ENCODE results near the gene ST3GAL6.
"Not testable (repeated sequence)": the region's sequence is repeated elsewhere in the genome, so short reads cannot be mapped to it uniquely, and the experiment has no call there.

Gene ST3GAL6

GRCh38 chr3:98807011-98807410, 43.9 kb downstream of the ST3GAL6 start:
- DNase-seq = no peak

DNA sequence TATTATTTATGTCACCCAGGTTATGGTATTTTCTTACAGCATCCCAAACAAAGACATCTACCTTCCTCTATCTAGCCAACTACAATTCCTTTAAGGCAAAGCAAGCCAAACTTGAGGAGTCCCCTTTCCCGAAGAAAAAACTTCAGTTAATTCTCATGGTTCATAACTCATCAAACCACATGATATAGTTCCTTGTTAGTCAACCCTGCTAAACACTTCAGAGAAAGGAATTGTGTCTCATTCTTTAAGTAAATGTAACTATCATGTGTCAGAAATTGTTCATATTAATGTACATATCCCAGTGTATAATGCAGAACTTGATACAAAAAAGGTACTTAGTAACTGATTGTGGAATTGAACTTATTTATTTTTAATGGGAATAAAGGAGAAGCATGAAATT, 44.4 kb downstream of the ST3GAL6 start:
- no peak for DNase-seq

GRCh38 chr3:98808071-98808470, 44.9 kb downstream of the ST3GAL6 start:
- no peak for DNase-seq

- DNase-seq = no peak
Measured at GRCh38 chr3:98809557-98809956, 46.4 kb downstream of the ST3GAL6 start.

DNA sequence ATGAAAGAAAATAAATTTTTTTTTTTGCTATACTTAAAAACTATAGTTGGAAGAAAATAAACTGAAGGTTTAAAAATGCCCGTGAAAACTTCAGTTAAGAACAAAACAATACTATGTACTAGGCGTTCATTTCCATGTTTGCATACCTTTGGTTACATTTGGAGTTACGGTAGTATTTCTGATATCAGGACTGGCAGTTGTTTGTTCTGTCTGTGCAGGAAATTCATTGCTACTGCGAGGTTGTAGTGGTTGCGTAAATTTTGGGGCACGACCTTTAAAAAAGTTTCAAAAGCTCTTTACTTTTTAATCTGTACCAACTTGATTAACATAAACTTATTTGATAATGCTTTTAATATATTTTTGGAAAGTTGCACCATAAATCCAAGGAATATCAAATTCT, 47.9 kb downstream of the ST3GAL6 start:
- no peak for DNase-seq

- peak; percentile 52 for DNase-seq
Measured at GRCh38 chr3:98812851-98813374, 49.8 kb downstream of the ST3GAL6 start.

- DNase-seq = no peak
Measured at GRCh38 chr3:98814817-98815420, 51.8 kb downstream of the ST3GAL6 start.

GRCh38 chr3:98817547-98818041, 54.5 kb downstream of the ST3GAL6 start:
- DNase-seq = peak; percentile 65

DNA sequence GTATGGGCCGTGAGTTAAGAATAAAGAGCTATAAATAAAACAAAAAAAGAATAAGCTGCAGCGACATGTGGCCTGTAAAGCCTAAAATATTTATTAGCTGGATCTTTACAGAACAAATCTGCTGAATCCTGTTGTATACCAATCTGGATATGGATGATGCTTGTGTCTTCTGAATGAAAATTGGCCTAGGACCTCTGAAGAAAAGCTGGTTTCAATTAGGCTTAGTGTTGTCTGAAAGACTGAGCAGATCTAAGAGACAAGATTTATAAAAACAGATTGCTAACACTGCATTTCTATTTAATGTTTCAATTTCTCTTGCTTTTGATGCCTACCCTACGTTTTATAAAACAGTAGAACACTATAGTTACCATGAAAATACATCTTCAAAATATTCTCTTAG, 57.9 kb downstream of the ST3GAL6 start:
- DNase-seq = no peak

- DNase-seq = no peak
Measured at GRCh38 chr3:98823791-98824190, 60.7 kb downstream of the ST3GAL6 start.

DNA sequence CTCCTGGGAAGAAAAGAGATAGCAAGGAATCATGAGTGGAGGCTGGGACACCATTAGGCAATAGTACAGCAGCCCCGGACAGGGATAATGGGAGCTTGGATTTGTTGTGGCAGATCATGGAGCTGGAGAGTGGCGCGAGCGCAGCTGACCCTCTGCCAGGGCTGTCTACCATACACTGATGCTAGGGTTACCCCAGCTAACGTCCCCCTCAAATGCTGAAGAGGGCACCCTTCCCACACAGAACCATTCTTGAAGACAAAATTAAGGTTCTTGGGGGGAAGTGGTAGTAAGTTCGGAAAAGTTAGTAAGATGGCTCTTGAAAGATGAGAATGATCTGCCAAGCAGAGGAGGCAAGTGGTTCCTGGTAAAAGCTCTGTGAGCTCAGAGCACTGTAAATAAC, 61.1 kb downstream of the ST3GAL6 start:
- no peak for DNase-seq

DNA sequence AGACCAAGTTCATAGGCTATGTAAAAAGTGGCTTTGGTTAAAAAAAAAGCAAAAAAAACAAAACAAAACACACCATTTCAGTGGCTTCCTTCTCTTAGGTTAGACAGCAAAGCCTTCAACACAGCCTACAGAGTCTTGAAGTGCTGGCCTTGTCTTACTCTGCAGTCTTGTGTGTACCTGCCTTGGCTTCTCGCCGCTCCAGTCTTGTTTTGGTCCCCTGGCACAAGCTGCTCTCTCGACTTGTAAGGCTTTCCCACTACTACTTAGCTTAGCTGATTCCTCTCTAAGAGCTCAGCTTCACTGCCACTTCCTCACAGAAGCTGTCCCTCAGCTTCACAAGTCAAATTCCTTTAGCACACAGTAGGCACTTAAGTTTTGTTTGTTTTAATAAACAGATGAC, 63.0 kb downstream of the ST3GAL6 start:
- no peak for DNase-seq

DNA sequence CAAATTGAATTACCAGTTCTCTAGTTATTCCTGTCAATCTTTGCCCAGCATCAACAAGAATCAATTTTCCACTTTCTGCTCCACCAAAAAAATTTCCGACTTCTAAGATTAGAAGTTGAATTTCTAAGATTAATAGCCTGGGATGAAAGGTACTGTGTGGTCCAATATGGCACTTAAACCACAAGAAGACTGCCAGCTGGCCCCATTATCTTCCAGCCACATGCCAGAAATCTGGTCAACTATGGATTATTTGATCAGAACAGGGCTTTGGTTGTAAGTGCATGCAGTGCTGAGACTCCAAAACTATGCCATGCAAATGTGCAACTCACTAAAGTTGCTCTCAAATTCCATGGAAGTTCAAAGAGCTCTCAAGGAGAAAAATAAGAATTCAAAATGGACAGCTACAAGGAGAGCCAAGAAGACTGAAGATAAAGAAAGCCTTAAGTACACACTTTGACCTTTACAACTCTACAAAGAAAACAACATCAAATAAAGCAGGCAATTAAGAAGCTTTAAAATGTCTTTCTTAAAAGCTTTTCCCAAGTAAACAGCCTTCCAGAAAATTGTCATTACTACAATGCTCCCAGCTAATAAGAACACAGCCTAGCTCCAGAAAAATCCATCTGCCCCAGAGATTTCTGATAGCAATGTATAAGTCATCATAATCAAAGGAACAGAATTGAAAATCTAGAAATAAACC, 64.2 kb downstream of the ST3GAL6 start:
- DNase-seq = no peak

DNA sequence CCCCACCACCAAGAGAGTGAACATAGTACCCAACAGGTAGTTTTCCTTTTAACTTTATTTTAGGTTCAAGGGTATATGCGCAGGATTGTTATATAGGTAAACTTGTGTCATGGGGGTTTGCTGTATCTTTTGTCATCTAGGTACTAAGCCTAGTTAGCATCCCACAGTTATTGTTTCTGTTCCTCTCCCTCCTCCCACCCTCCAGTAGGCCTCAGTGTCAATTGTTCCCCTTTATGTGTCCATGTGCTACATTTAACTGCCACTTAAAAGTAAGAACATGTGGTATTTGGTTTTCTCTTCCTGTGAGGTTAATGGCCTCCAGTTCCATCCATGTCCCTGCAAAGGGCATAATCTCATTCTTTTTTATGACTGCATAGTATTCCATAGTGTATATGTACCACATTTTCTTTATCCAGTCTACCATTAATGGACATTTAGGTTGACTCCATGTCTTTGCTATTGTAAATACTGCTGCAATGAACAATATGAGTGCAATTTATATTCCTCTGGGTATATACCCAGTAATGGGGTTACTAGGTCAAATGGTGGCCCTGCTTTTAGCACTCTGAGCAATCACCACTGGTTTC, 66.2 kb downstream of the ST3GAL6 start:
- no peak for DNase-seq

DNA sequence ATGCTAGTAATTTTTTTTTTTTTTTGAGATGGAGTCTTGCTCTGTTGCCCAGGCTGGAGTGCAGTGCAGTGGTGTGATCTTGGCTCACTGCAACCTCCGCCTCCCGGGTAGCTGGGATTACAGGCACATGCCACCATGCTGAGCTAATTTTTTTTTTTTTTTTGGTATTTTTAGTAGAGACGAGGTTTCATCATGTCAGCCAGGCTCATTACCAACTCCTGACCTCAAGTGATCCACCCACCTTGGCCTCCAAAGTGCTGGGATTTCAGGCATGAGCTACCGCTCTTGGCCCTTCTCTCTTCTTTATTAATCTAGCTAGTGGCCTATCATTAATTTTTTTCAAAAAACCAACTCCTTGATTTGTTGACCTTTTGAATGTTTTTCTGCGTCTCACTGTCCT, 67.9 kb downstream of the ST3GAL6 start:
- not testable (repeated sequence) for DNase-seq

GRCh38 chr3:98839846-98840245, 76.7 kb downstream of the ST3GAL6 start:
- no peak for DNase-seq

- no peak for DNase-seq
Measured at GRCh38 chr3:98843266-98843959, 80.3 kb downstream of the ST3GAL6 start.

Measured in midbrain (tissue), 1 donor.